Cardiac muscle cell (in vitro differentiated cells and primary cell): ENCODE results near the gene NBEAL2. TPM values are rescaled to one million over a fixed set of nuclear protein-coding genes. Genes with fewer than 3 reads are reported as not detected.

Experiments used
- DNase-seq, 2 donors: peaks; one replicate each; pipeline versions ENCODE4 v3.0.0 to v3.0.0-alpha.2; 2010 to 2017; ENCODE audit warnings: low read depth in 1 of 2, low spot score in 1 of 2
- H3K27ac ChIP-seq: fragments of 200-600 bp; sonication (generic); 2 replicates; pipeline ENCODE4 v1.5.1; 2016
- H3K27me3 ChIP-seq: fragments of 200-600 bp; sonication (generic); 2 replicates; pipeline ENCODE4 v1.6.0; 2016; ENCODE audit warnings: control low read depth
- H3K36me3 ChIP-seq: fragments of 200-600 bp; sonication (generic); 2 replicates; pipeline ENCODE4 v1.5.1; 2016; ENCODE audit warnings: control low read depth
- H3K4me1 ChIP-seq: fragments of 200-600 bp; sonication (generic); 2 replicates; pipeline ENCODE4 v1.8.1; 2017; ENCODE audit warnings: low read depth, mild to moderate bottlenecking, mixed run types
- H3K4me3 ChIP-seq: fragments of 200-600 bp; sonication (generic); 2 replicates; pipeline ENCODE4 v1.5.1; 2016; ENCODE audit warnings: mild to moderate bottlenecking
- H3K9me3 ChIP-seq: fragments of 200-600 bp; sonication (generic); 2 replicates; pipeline ENCODE4 v1.5.1; 2017; ENCODE audit warnings: low read depth, mild to moderate bottlenecking, control low read depth
- CTCF ChIP-seq: IDR thresholded peaks from 2 replicates; pipeline ENCODE4 v1.5.1; 2012; ENCODE audit warnings: low read depth, mild to moderate bottlenecking, low read length
- polyA plus RNA-seq: library from polyadenylated mRNA; unstranded; fragments of >200 nt; fragmentation: Nextera tagmentation; extraction: Ambion mirVana; gene quantifications from 2 replicates; pipeline ENCODE4 v1.2.1, GENCODE V29; 2016
- total RNA-seq: library from RNA; depleted of rRNA; stranded (reverse); fragments of >200 nt; gene quantifications from 2 replicates; pipeline ENCODE4 v1.2.3, GENCODE V29; 2016

The NBEAL2 gene
- total and polyA plus RNA-seq, 2 experiments from 2014 or later: 8.3 to 10.6 TPM

DNA sequence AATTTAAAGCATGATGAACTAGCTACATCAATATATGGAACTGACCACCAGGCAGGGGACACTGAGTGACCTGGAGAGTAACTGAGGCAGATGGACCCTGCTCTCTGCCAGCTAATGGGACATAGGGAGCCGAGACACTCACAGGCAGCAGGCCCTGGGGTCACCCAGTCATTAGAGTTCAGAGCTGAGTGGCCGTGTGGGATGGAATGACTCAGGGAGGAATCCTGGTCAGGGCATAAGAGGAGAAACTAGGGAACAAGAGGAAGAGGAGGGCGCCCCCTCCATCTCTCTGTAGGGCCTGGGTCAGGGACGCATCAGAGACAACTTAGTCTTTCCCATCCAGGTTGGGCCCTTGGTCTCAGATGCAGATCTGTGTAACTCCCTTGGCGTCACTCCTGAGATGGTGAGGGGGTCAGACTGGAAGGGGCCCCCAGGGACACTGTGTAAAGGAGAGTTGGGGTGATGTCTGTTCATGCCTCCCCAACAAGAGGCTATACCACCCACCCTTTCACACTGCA is 42.7 kb upstream of the NBEAL2 start:
- peak overlapping the region; percentile 95 for H3K27ac ChIP-seq
- no peak for TF ChIP-seq CTCF
- no peak for DNase-seq

GRCh38 chr3:46938118-46938517 is 41.3 kb upstream of the NBEAL2 start:
- TF ChIP-seq CTCF: no peak
- Histone ChIP-seq H3K27me3 (no peaks in the 10 kb centered on the region), H3K4me3 (no peak overlapping the region), H3K27ac (peak overlapping the region; percentile 68), H3K4me1 (peaks cover 71% of the 10 kb centered on the region), H3K9me3 (no peaks in the 10 kb centered on the region), H3K36me3 (no peaks in the 10 kb centered on the region)
- no peak for DNase-seq

More for the DNA sequence above, 42.7 kb upstream of the NBEAL2 start:
- Histone ChIP-seq H3K4me3 (no peak overlapping the region), H3K36me3 (no peaks in the 10 kb centered on the region), H3K9me3 (no peaks in the 10 kb centered on the region), H3K4me1 (peaks cover 60% of the 10 kb centered on the region), H3K27me3 (no peaks in the 10 kb centered on the region)

DNA sequence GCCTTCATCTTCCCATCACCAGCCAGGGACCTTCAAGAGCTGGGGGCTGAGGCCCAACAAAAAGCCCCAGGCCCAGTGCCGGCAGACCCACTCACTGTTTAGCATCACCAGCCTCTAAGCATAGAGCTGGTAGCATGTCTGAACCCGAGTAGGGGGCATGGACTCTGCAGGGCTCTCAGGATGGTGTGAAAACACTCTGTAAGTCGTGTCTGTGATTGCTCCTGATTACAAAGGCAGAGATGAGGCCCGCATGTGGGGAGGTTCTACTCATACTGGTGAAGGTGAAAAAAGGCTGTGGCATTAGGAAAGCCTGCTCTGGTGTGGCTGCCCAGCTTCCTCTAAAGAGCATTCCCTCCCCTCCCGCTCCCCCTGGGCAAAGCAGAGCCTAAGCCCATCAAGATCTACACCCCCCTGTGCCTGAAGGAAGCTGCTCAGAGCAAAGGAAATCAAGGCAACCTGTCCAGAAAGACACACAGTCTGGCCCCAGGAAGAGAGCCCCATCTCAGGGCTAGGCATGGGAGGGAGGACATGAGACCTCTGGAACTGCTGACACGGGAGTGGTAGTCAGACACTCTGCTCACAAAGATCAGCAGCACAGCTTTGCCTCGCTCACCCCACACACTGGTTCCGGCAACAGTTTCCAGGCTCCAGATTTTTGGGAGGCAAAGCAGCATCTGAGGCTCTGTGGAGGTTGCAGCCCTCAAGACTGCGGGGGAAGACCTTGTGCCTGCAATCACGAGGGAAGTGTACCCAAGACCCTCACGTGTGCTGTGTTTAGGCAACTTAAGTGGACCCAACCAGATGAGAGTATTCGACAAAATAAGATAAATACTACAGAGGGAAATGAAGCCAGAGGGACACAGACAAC is 39.7 kb upstream of the NBEAL2 start:
- DNase-seq: no peak
- peak overlapping the region; percentile 7 for H3K27ac ChIP-seq
- no peaks in the 10 kb centered on the region for H3K9me3 ChIP-seq
- no peaks in the 10 kb centered on the region for H3K36me3 ChIP-seq
- TF ChIP-seq CTCF: no peak
- peaks cover 72% of the 10 kb centered on the region for H3K4me1 ChIP-seq
- no peaks in the 10 kb centered on the region for H3K27me3 ChIP-seq
- no peak overlapping the region for H3K4me3 ChIP-seq

- Histone ChIP-seq H3K4me1 (peaks cover 74% of the 10 kb centered on the region), H3K36me3 (no peaks in the 10 kb centered on the region), H3K27ac (no peak overlapping the region), H3K27me3 (no peaks in the 10 kb centered on the region), H3K9me3 (no peaks in the 10 kb centered on the region), H3K4me3 (no peak overlapping the region)
- TF ChIP-seq CTCF: no peak
- DNase-seq: no peak
These were observed 37.4 kb upstream of the NBEAL2 start for GRCh38 chr3:46942076-46942475.

DNA sequence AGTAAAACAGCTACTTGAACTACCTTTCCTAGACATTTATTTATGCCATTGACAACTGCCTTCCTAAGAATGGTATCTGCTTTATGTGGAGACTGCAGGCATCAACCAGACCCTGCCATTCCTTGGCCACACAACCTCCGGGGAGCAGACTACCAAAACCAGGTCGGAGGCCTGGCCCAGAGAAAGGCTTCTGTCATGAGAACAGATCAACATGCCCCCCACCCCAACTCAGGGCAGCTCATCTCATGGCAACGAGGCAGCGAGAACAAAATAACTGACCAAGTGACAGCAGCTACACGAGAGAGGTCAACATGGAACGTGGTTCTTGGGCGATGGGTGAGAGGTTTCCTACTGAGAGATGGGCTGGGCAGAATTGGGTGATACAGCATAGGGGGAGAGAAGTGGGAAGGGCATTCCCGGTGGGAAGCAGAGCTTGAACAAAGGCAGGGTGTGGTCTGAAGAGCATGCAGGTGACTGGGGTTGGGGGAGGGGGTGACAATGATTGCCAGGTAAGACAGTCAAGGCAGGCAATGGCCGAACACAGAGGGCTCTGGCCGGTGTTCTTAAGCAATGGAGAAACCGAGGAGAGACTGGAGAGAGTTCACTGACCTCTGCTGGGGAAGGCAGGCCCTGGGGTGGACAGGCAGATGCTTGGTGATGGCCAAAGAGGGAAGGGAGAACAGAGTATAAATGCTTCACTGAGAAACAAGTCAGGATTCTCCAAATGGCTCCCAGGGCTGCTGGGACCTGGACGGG is 36.8 kb upstream of the NBEAL2 start:
- peaks cover 78% of the 10 kb centered on the region for H3K4me1 ChIP-seq
- no peaks in the 10 kb centered on the region for H3K9me3 ChIP-seq
- no peak for TF ChIP-seq CTCF
- no peak for DNase-seq
- H3K4me3 ChIP-seq: no peak overlapping the region
- H3K27ac ChIP-seq: peak overlapping the region; percentile 95
- no peaks in the 10 kb centered on the region for H3K36me3 ChIP-seq
- H3K27me3 ChIP-seq: no peaks in the 10 kb centered on the region
